MM.1S (cell line): ENCODE results near the gene KCNJ12.
"Not testable (repeated sequence)": the region's sequence is repeated elsewhere in the genome, so short reads cannot be mapped to it uniquely, and the experiment has no call there.

ENCODE experiments used
- DNase-seq: peaks from one replicate; pipeline ENCODE4 v3.0.0-alpha.2; 2015
- H2AFZ ChIP-seq: fragments of 300-600 bp; sonication (generic); 2 replicates; pipeline ENCODE4 v1.6.0; 2016; ENCODE audit warnings: antibody characterized with exemption, low read length
- H3F3A ChIP-seq: fragments of 300-600 bp; sonication (generic); 2 replicates; pipeline ENCODE4 v1.6.1; 2016; ENCODE audit warnings: mild to moderate bottlenecking, antibody characterized with exemption, low read length, moderate library complexity, mixed read lengths; ENCODE audit not compliant: insufficient read depth
- H3K27ac ChIP-seq: fragments of 300-600 bp; sonication (generic); 2 replicates; pipeline ENCODE4 v1.5.1; 2016; ENCODE audit warnings: mild to moderate bottlenecking, low read length
- H3K27me3 ChIP-seq: fragments of 300-600 bp; sonication (generic); replicated peaks from 2 replicates; pipeline ENCODE4 v1.6.0; 2016; ENCODE audit warnings: low read length; ENCODE audit not compliant: insufficient read depth
- H3K36me3 ChIP-seq: fragments of 300-600 bp; sonication (generic); replicated peaks from 2 replicates; pipeline ENCODE4 v1.6.1; 2016; ENCODE audit warnings: mild to moderate bottlenecking, low read length, mixed read lengths; ENCODE audit not compliant: insufficient read depth
- H3K4me1 ChIP-seq: fragments of 300-600 bp; sonication (generic); 2 replicates; pipeline ENCODE4 v1.6.1; 2016; ENCODE audit warnings: low read length, mixed read lengths
- H3K4me2 ChIP-seq: fragments of 300-600 bp; sonication (generic); 2 replicates; pipeline ENCODE4 v1.6.0; 2016; ENCODE audit warnings: low read depth, low read length
- H3K4me3 ChIP-seq: fragments of 300-600 bp; sonication (generic); 2 replicates; pipeline ENCODE4 v1.5.1; 2016; ENCODE audit warnings: low read length, mixed read lengths
- H3K79me2 ChIP-seq: fragments of 300-600 bp; sonication (generic); 2 replicates; pipeline ENCODE4 v1.6.1; 2016; ENCODE audit warnings: mixed run types, low read length, mixed read lengths
- H3K9ac ChIP-seq: fragments of 300-600 bp; sonication (generic); 2 replicates; pipeline ENCODE4 v1.6.1; 2016; ENCODE audit warnings: low read length, mixed read lengths
- H3K9me2 ChIP-seq: fragments of 300-600 bp; sonication (generic); replicated peaks from 2 replicates; pipeline ENCODE4 v1.6.1; 2016; ENCODE audit warnings: mild to moderate bottlenecking, low read length, mixed read lengths; ENCODE audit not compliant: insufficient read depth
- H3K9me3 ChIP-seq: fragments of 300-600 bp; sonication (generic); replicated peaks from 2 replicates; pipeline ENCODE4 v1.6.1; 2016; ENCODE audit warnings: mild to moderate bottlenecking, low read length, mixed read lengths; ENCODE audit not compliant: insufficient read depth
- H4K20me1 ChIP-seq: fragments of 300-600 bp; sonication (generic); 2 replicates; pipeline ENCODE4 v1.6.1; 2016; ENCODE audit warnings: mild to moderate bottlenecking, low read length, moderate library complexity, mixed read lengths; ENCODE audit not compliant: insufficient read depth
- EZH2 ChIP-seq: fragments of 300-600 bp; sonication (generic); optimal IDR thresholded peaks from 2 replicates; pipeline ENCODE3; 2017; ENCODE audit warnings: low read depth, mild to moderate bottlenecking, antibody characterized with exemption, low read length, mixed read lengths
- EZH2phosphoT487 ChIP-seq: fragments of 300-600 bp; sonication (generic); IDR thresholded peaks from 2 replicates; pipeline ENCODE4 v1.6.1; 2018; ENCODE audit warnings: antibody characterized with exemption, low read length
- TF ChIP-seq, protein P1 (sequence below): fragments of 300-600 bp; sonication (generic); IDR thresholded peaks from 2 replicates; pipeline ENCODE4 v1.5.1; 2016; ENCODE audit warnings: antibody characterized with exemption, low read length, mixed read lengths

The KCNJ12 gene

GRCh38 chr17:21417349-21417748 is 41.2 kb downstream of the KCNJ12 start:
- H3K4me2 ChIP-seq, H3K9me3 ChIP-seq: not testable (repeated sequence)

DNA sequence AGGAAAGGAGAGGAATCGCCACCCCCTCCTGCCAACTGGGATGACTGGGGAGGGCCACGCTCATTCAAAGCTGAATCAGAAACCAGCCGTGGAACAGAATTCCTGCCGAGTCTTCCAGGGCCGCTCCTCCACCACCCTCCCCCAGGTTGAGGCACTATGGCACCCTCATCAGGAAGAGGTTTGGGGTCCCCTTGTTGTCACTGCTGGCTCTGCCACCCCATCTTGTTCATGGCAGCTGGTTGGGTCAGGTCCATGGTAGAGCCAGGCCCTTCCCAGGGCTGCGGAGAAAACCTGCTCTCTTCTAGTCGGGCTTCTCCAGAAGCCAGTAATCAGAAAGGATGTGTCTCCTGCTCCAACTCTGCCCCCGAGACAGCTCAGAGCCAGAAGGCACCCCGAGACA is 41.8 kb downstream of the KCNJ12 start:
- Histone ChIP-seq H3K9me3 (no peaks in the 10 kb centered on the region), H3K4me1 (no peaks in the 10 kb centered on the region), H3K79me2 (no peaks in the 10 kb centered on the region), H4K20me1 (no peaks in the 10 kb centered on the region), H3K9me2 (no peaks in the 10 kb centered on the region), H3K27me3 (peaks cover 29% of the 10 kb centered on the region), H2AFZ (no peak overlapping the region), H3K36me3 (no peaks in the 10 kb centered on the region), H3K4me3 (no peak overlapping the region), H3K27ac (no peak overlapping the region), H3F3A (no peaks in the 10 kb centered on the region), H3K9ac (no peak overlapping the region), H3K4me2 (no peak overlapping the region)
- DNase-seq: no peak
- TF ChIP-seq, protein P1, sequence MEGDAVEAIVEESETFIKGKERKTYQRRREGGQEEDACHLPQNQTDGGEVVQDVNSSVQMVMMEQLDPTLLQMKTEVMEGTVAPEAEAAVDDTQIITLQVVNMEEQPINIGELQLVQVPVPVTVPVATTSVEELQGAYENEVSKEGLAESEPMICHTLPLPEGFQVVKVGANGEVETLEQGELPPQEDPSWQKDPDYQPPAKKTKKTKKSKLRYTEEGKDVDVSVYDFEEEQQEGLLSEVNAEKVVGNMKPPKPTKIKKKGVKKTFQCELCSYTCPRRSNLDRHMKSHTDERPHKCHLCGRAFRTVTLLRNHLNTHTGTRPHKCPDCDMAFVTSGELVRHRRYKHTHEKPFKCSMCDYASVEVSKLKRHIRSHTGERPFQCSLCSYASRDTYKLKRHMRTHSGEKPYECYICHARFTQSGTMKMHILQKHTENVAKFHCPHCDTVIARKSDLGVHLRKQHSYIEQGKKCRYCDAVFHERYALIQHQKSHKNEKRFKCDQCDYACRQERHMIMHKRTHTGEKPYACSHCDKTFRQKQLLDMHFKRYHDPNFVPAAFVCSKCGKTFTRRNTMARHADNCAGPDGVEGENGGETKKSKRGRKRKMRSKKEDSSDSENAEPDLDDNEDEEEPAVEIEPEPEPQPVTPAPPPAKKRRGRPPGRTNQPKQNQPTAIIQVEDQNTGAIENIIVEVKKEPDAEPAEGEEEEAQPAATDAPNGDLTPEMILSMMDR: no peak
- TF ChIP-seq EZH2phosphoT487 (no peak), EZH2 (no peak)

More at GRCh38 chr17:21417349-21417748, 41.2 kb downstream of the KCNJ12 start:
- not testable (repeated sequence) for H2AFZ ChIP-seq, H3K4me1 ChIP-seq, DNase-seq, H3K36me3 ChIP-seq, H3K9me2 ChIP-seq, H4K20me1 ChIP-seq, H3K79me2 ChIP-seq, H3K9ac ChIP-seq, H3K27ac ChIP-seq, H3K4me3 ChIP-seq, H3F3A ChIP-seq
- H3K27me3 ChIP-seq: peaks cover 29% of the 10 kb centered on the region

DNA sequence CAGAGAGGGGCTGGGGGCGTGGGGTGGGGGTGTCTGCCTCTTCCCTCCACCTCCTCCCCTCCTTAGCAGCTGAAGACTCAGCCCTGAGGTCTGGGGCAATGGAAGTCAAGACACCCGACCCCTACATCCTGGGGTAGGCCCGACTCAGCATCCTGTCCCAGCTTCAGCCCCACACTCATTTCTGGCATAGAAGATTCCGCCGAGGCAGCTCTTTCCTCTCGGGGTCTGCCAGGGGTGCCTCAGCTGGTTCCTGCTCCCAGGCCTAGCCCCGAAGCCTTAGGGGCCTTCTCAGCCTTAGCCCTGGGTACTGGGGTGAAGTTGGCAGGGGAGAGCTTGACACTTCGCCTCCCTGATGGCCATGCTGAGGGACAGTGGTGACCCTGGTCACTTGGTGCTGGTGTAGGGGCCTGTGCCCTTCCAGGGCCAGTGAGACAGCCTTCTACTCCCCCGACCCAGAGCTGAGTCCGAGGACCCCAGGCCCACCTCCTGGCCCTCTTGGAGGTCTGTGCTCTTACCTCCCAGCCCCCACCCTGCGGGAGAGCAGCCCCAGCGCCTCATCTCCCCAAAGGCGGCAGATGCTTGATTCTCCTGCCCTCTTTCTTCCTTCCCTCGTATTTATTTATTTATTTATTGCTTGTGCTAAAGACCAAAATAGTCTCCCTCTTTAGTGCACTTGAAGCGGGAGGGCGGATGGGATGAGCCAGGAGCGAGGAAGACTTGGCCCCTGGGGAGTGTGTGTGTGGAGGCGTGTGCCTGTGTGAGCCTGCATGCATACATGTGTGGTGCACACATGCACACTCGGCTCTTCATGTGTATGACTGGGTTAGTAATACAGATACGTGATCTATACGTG is 42.5 kb downstream of the KCNJ12 start:
- H3K9me3 ChIP-seq: no peaks in the 10 kb centered on the region
- H3K36me3 ChIP-seq: no peaks in the 10 kb centered on the region
- no peak overlapping the region for H2AFZ ChIP-seq
- no peak overlapping the region for H3K4me2 ChIP-seq
- no peaks in the 10 kb centered on the region for H3K4me1 ChIP-seq
- no peaks in the 10 kb centered on the region for H4K20me1 ChIP-seq
- H3K27ac ChIP-seq: no peak overlapping the region
- no peak overlapping the region for H3K4me3 ChIP-seq
- H3K9me2 ChIP-seq: no peaks in the 10 kb centered on the region
- no peaks in the 10 kb centered on the region for H3F3A ChIP-seq
- H3K27me3 ChIP-seq: peaks cover 29% of the 10 kb centered on the region
- H3K79me2 ChIP-seq: no peaks in the 10 kb centered on the region
- TF ChIP-seq, protein P1: no peak
- no peak overlapping the region for H3K9ac ChIP-seq
- DNase-seq: no peak
